NCI-H2081 treated with DMSO at 0.1 percent for 48 hours (cell line): ENCODE measurements around the gene PTMA.
"Not testable (repeated sequence)": the region's sequence is repeated elsewhere in the genome, so short reads cannot be mapped to it uniquely, and the experiment has no call there.

Source experiments
- DNase-seq: peaks from one replicate; lab custom pipeline; 2025; lab: John Stamatoyannopoulos, UW

Gene PTMA

GRCh38 chr2:231696004-231696367 is 12.3 kb upstream of the PTMA start:
- no peak for DNase-seq

- no peak for DNase-seq
These were observed 9.3 kb upstream of the PTMA start for GRCh38 chr2:231699006-231699405.

- DNase-seq, result no peak
These were observed 6.6 kb upstream of the PTMA start for GRCh38 chr2:231701456-231702373.

- no peak for DNase-seq
These were observed 4.3 kb upstream of the PTMA start for GRCh38 chr2:231704017-231704416.

GRCh38 chr2:231706731-231707624 is 1.3 kb upstream of the PTMA start:
- peak; percentile 92 for DNase-seq

- no peak for DNase-seq
These were observed 749 bp upstream of the PTMA start for GRCh38 chr2:231707625-231707926.

- no peak for DNase-seq
These were observed 679 bp downstream of the PTMA start for GRCh38 chr2:231708773-231709635.

- no peak for DNase-seq
These were observed 1.3 kb downstream of the PTMA start for GRCh38 chr2:231709636-231709980.

- no peak for DNase-seq
These were observed 1.9 kb downstream of the PTMA start for GRCh38 chr2:231709981-231710798.

GRCh38 chr2:231710799-231711676 is 2.7 kb downstream of the PTMA start:
- no peak for DNase-seq

GRCh38 chr2:231711677-231712450 is 3.5 kb downstream of the PTMA start:
- DNase-seq, result no peak

- DNase-seq, result not testable (repeated sequence)
These were observed 4.2 kb downstream of the PTMA start for GRCh38 chr2:231712451-231713021.

- not testable (repeated sequence) for DNase-seq
These were observed 5.0 kb downstream of the PTMA start for GRCh38 chr2:231713406-231713729.

GRCh38 chr2:231713730-231714638 is 5.7 kb downstream of the PTMA start:
- DNase-seq, result peak; percentile 49

- no peak for DNase-seq
These were observed 6.5 kb downstream of the PTMA start for GRCh38 chr2:231714639-231715498.

GRCh38 chr2:231715499-231715837 is 7.1 kb downstream of the PTMA start:
- no peak for DNase-seq

- DNase-seq, result no peak
These were observed 7.8 kb downstream of the PTMA start for GRCh38 chr2:231715988-231716616.
